Measurements from ENCODE around the gene POLR2A.

DNA sequence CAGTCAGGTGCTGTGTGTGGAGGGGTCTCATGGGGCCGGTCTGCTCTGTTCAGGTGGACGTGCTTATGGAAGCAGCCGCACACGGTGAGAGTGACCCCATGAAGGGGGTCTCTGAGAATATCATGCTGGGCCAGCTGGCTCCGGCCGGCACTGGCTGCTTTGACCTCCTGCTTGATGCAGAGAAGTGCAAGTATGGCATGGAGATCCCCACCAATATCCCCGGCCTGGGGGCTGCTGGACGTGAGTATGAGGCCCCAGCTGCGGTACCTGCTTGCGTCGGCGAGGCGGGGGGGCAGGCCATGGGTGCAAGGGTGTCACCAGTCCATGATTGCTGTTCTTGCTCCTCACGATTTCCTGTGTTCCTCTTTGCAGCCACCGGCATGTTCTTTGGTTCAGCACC, 27.9 kb downstream of the POLR2A start:
- TF ChIP-seq EZH2 (IDR thresholded peaks at IDR 0.05) (no peak), EZH2phosphoT487 (IDR thresholded peaks at IDR 0.05) (no peak)
- TF ChIP-seq, protein P1, sequence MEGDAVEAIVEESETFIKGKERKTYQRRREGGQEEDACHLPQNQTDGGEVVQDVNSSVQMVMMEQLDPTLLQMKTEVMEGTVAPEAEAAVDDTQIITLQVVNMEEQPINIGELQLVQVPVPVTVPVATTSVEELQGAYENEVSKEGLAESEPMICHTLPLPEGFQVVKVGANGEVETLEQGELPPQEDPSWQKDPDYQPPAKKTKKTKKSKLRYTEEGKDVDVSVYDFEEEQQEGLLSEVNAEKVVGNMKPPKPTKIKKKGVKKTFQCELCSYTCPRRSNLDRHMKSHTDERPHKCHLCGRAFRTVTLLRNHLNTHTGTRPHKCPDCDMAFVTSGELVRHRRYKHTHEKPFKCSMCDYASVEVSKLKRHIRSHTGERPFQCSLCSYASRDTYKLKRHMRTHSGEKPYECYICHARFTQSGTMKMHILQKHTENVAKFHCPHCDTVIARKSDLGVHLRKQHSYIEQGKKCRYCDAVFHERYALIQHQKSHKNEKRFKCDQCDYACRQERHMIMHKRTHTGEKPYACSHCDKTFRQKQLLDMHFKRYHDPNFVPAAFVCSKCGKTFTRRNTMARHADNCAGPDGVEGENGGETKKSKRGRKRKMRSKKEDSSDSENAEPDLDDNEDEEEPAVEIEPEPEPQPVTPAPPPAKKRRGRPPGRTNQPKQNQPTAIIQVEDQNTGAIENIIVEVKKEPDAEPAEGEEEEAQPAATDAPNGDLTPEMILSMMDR (IDR thresholded peaks at IDR 0.05), result no peak

Measured in neural progenitor cell (in vitro differentiated cells).